Karpas-422 (cell line): ENCODE data around the gene PYDC2. TPM values are rescaled to one million over a fixed set of nuclear protein-coding genes. Genes with fewer than 3 reads are reported as not detected.

Experiments used
- DNase-seq: peaks from one replicate; pipeline ENCODE4 v3.0.0-alpha.2; 2015
- H2AFZ ChIP-seq: fragments of 200-600 bp; sonication (generic); 2 replicates; pipeline ENCODE4 v1.6.1; 2014; ENCODE audit warnings: antibody characterized with exemption, low read length, mixed read lengths
- H3K27ac ChIP-seq: fragments of 200-600 bp; sonication (generic); 2 replicates; pipeline ENCODE4 v1.5.1; 2014; ENCODE audit warnings: mild to moderate bottlenecking, low read length, moderate library complexity
- H3K27me3 ChIP-seq: fragments of 200-600 bp; sonication (generic); 2 replicates; pipeline ENCODE4 v1.6.1; 2014; ENCODE audit warnings: low read length, mixed read lengths
- H3K36me3 ChIP-seq: fragments of 200-600 bp; sonication (generic); 2 replicates; pipeline ENCODE4 v1.6.1; 2014; ENCODE audit warnings: low read length, mixed read lengths; ENCODE audit not compliant: insufficient read depth
- H3K4me1 ChIP-seq: fragments of 200-600 bp; sonication (generic); 2 replicates; pipeline ENCODE4 v1.6.1; 2014; ENCODE audit warnings: mild to moderate bottlenecking, low read length, mixed read lengths
- H3K4me2 ChIP-seq: fragments of 200-600 bp; sonication (generic); 2 replicates; pipeline ENCODE4 v1.6.1; 2014; ENCODE audit warnings: low read length, low read depth, mild to moderate bottlenecking; ENCODE audit not compliant: poor library complexity, severe bottlenecking
- H3K4me3 ChIP-seq: fragments of 200-600 bp; sonication (generic); 2 replicates; pipeline ENCODE4 v1.5.1; 2014; ENCODE audit warnings: mild to moderate bottlenecking, antibody characterized with exemption, low read length, mixed read lengths
- H3K79me2 ChIP-seq: fragments of 200-600 bp; sonication (generic); 2 replicates; pipeline ENCODE4 v1.6.1; 2014; ENCODE audit warnings: mild to moderate bottlenecking, low read length, mixed read lengths
- H3K9ac ChIP-seq: fragments of 200-600 bp; sonication (generic); 2 replicates; pipeline ENCODE4 v1.6.0; 2014; ENCODE audit warnings: low read length
- H3K9me2 ChIP-seq: fragments of 200-600 bp; sonication (generic), shearing (Covaris generic); replicated peaks from 2 replicates; pipeline ENCODE4 v1.6.0; 2014; ENCODE audit warnings: mild to moderate bottlenecking, low read length, moderate library complexity; ENCODE audit not compliant: insufficient read depth
- H3K9me3 ChIP-seq: fragments of 300-700, 200-600 bp; sonication (generic); 2 replicates; pipeline ENCODE4 v1.6.1; 2014; ENCODE audit warnings: low read length, mixed read lengths
- H4K20me1 ChIP-seq: fragments of 200-600 bp; sonication (generic); 2 replicates; pipeline ENCODE4 v1.6.1; 2014; ENCODE audit warnings: mild to moderate bottlenecking, antibody characterized with exemption, low read length, low read depth; ENCODE audit not compliant: insufficient read depth
- total RNA-seq: library from RNA; depleted of rRNA; stranded (reverse); fragments of >200 nt; shearing (Covaris generic); gene quantifications from 2 replicates; pipeline ENCODE4 v1.2.3, GENCODE V29; 2014; ENCODE audit warnings: low replicate concordance

The PYDC2 gene
- total RNA-seq, 1 experiment from 2014 or later = not detected

DNA sequence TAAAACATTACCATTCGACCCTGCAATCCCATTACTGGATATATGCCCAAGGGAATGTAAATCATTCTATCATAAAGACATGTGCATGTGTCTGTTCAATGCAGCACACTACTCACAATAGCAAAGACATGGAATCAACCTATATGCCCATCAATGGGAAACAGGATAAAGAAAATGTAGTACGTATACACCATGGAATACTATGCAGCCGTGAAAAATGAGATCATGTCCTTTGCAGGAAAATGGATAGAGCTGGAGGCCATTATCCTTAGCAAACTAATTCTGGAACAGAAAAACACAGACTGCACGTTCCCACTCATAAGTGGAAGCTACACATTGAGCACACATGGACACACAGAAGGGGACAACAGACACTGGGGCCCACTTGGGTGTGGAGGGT lies 20.4 kb upstream of the PYDC2 start:
- H4K20me1 ChIP-seq = no peaks in the 10 kb centered on the region
- no peaks in the 10 kb centered on the region for H3K79me2 ChIP-seq
- no peak overlapping the region for H2AFZ ChIP-seq
- no peaks in the 10 kb centered on the region for H3K4me1 ChIP-seq
- no peaks in the 10 kb centered on the region for H3K27me3 ChIP-seq
- H3K9me3 ChIP-seq = peaks cover 7% of the 10 kb centered on the region; the same call in 1 of the 2 replicates
- H3K36me3 ChIP-seq = no peaks in the 10 kb centered on the region
- no peak overlapping the region for H3K4me2 ChIP-seq
- H3K4me3 ChIP-seq = no peak overlapping the region
- no peak for DNase-seq
- no peak overlapping the region for H3K9ac ChIP-seq
- no peak overlapping the region for H3K27ac ChIP-seq
- H3K9me2 ChIP-seq = peaks cover 2% of the 10 kb centered on the region; the same call in 1 of the 2 replicates

DNA sequence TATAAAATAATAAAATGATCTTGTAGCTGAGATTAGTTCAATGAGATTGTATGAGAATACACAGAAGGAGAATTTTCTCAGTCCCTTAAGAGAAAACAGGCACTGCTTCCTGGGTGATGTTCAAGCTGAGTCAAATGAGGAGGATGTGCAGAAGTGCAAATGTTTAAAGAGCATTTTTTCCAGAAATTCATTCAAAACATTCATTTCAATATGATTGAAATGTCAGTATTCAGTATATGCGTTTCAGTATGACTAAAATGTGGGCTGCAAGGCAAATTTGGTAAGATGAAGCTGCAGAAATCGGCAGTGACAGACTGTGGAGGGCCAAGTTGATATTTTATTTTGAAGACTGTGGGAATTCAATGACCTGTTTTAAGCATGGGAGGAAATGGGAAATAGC lies 19.3 kb upstream of the PYDC2 start:
- Histone ChIP-seq H3K9me3 (peaks cover 12% of the 10 kb centered on the region), H3K79me2 (no peaks in the 10 kb centered on the region)
- no peak for DNase-seq

DNA sequence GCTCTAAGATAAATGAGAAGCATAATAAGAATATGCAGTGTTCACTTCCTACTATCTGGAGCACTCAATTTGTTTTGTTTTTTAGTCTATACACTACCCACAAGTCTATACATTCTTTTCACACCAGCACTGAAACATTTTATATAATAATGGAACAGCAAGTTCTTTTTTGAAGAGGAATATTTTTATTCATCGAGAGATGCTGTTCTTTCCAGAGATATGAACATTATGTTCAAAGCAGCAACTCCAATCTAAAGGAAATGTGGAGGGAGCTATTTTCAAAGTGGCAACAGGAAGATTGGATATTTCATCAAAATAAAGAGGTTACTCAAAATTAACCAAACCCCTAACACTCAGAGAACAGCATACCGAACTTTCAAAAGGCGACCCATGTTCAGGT lies 16.4 kb upstream of the PYDC2 start:
- Histone ChIP-seq H3K9ac (no peak overlapping the region), H3K36me3 (no peaks in the 10 kb centered on the region), H3K9me3 (peaks cover 23% of the 10 kb centered on the region), H4K20me1 (no peaks in the 10 kb centered on the region), H3K79me2 (no peaks in the 10 kb centered on the region), H3K9me2 (no peaks in the 10 kb centered on the region), H3K4me3 (no peak overlapping the region), H3K27ac (no peak overlapping the region), H3K27me3 (no peaks in the 10 kb centered on the region), H3K4me2 (no peak overlapping the region), H2AFZ (no peak overlapping the region), H3K4me1 (no peaks in the 10 kb centered on the region)
- no peak for DNase-seq

More for the DNA sequence above, 19.3 kb upstream of the PYDC2 start:
- Histone ChIP-seq H2AFZ (no peak overlapping the region), H3K4me3 (no peak overlapping the region), H3K9me2 (no peaks in the 10 kb centered on the region), H3K27me3 (no peaks in the 10 kb centered on the region), H3K9ac (no peak overlapping the region), H3K4me2 (no peak overlapping the region), H3K4me1 (no peaks in the 10 kb centered on the region), H3K36me3 (no peaks in the 10 kb centered on the region), H3K27ac (no peak overlapping the region), H4K20me1 (no peaks in the 10 kb centered on the region)

DNA sequence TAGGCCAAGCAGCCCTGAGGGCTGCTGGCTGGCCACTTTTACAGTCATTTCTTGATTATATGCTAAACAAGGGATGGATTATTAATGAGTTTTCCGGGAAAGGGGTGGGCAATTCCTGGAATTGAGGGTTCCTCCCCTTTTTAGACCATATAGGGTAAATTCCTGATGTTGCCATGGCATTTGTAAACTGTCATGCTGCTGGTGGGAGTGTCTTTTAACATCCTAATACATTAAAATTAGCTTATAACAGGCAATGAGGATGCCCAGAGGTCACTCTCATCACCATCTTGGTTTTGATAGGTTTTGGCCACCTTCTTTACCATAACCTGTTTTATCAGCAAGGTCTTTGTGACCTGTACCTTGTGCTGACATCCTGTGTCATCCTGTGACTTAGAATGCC lies 11.7 kb upstream of the PYDC2 start:
- H3K9ac ChIP-seq = no peak overlapping the region
- no peaks in the 10 kb centered on the region for H3K4me1 ChIP-seq
- H3K79me2 ChIP-seq = no peaks in the 10 kb centered on the region
- DNase-seq = no peak
- H3K4me3 ChIP-seq = no peak overlapping the region
- no peaks in the 10 kb centered on the region for H3K27me3 ChIP-seq
- no peak overlapping the region for H3K4me2 ChIP-seq
- no peaks in the 10 kb centered on the region for H4K20me1 ChIP-seq
- no peaks in the 10 kb centered on the region for H3K9me2 ChIP-seq
- no peaks in the 10 kb centered on the region for H3K36me3 ChIP-seq
- H2AFZ ChIP-seq = no peak overlapping the region
- H3K27ac ChIP-seq = no peak overlapping the region
- peaks cover 49% of the 10 kb centered on the region for H3K9me3 ChIP-seq

DNA sequence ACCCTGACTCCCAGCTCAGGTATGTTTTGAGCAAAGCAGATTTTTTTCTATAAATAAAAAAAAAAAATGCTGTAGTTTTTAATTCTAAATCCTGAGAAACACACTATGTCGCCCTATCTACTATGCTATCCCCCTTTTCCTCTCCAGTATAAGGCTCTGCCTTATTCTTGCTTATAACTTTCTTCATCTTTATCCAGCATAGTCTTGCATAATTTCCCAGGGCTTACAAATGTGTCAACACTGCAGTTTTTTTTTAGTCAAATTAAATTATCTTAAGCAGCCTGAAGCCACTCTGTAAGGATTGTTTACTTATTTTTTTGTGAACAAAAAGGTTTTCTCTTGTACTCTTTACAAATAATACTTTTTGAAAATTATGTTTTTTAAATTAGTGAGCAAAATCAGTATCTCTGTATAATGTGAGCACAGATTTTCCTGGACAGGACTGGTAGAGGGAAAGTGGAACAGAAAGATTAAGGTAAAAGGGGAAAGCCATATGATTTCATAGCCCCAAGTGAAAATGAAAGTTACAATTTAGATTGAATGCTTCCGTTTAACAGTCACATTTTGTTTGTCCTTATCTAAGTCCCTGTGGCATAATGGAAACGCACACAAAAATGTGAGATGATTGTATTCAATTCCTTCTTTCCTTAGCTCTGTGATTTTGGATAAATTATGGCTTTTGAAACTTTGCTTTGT lies 5.6 kb upstream of the PYDC2 start:
- H3K79me2 ChIP-seq = no peaks in the 10 kb centered on the region
- no peaks in the 10 kb centered on the region for H4K20me1 ChIP-seq
- DNase-seq = no peak
- no peak overlapping the region for H3K9ac ChIP-seq
- H3K36me3 ChIP-seq = no peaks in the 10 kb centered on the region
- H3K27ac ChIP-seq = no peak overlapping the region
- no peak overlapping the region for H3K4me3 ChIP-seq
- no peaks in the 10 kb centered on the region for H3K4me1 ChIP-seq
- H3K27me3 ChIP-seq = no peaks in the 10 kb centered on the region
- H3K4me2 ChIP-seq = no peak overlapping the region
- H3K9me3 ChIP-seq = peaks cover 42% of the 10 kb centered on the region
- no peaks in the 10 kb centered on the region for H3K9me2 ChIP-seq
- H2AFZ ChIP-seq = no peak overlapping the region

DNA sequence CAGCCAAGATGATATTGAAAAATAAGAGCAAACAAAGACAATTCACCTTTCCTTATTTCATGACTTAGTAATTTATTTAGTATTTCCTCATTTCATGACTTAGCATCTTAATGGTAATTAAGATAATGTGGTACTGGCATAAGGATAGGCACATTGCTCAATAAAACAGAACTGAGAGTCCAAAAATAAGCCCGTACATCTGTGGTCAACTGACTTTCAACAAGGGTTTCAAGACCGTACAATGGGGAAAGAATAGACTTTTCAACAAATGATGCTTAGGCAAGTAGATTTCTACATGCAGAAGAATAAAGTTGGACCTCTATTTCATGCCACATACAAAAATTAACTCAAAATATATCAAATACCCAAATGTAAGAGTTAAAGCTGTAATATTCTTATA lies 603 bp upstream of the PYDC2 start:
- Histone ChIP-seq H3K4me2 (no peak overlapping the region), H3K36me3 (no peaks in the 10 kb centered on the region), H3K27ac (no peak overlapping the region), H3K9me2 (no peaks in the 10 kb centered on the region), H3K9ac (no peak overlapping the region), H3K27me3 (no peaks in the 10 kb centered on the region), H2AFZ (no peak overlapping the region), H3K4me1 (no peaks in the 10 kb centered on the region), H3K9me3 (peaks cover 13% of the 10 kb centered on the region), H3K4me3 (no peak overlapping the region), H3K79me2 (no peaks in the 10 kb centered on the region), H4K20me1 (no peaks in the 10 kb centered on the region)
- DNase-seq = no peak

DNA sequence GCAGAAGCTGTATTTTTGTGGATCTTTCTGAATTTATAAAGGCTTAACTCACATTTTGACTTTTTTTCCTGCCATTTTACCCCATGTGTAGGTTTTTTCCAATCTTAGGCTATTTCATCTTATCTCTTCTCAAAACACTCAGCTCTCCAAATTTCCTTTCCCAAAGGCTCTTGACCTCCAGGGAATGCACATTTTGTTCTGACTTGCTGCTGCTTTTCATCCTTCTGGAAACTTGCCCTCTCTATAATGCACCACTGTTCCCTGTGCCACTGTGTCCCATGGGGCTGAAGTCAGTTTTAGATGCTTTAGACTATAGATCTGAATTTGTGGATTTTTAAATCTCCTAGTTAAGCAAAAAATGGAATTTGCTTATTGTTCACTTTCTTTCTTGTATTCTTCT lies 9.1 kb downstream of the PYDC2 start:
- Histone ChIP-seq H3K36me3 (no peaks in the 10 kb centered on the region), H4K20me1 (no peaks in the 10 kb centered on the region), H3K9ac (no peak overlapping the region), H3K9me3 (peaks cover 35% of the 10 kb centered on the region), H3K79me2 (no peaks in the 10 kb centered on the region), H3K27ac (no peak overlapping the region), H2AFZ (no peak overlapping the region), H3K27me3 (no peaks in the 10 kb centered on the region), H3K4me2 (no peak overlapping the region), H3K9me2 (no peaks in the 10 kb centered on the region), H3K4me1 (no peaks in the 10 kb centered on the region), H3K4me3 (no peak overlapping the region)
- DNase-seq = no peak

DNA sequence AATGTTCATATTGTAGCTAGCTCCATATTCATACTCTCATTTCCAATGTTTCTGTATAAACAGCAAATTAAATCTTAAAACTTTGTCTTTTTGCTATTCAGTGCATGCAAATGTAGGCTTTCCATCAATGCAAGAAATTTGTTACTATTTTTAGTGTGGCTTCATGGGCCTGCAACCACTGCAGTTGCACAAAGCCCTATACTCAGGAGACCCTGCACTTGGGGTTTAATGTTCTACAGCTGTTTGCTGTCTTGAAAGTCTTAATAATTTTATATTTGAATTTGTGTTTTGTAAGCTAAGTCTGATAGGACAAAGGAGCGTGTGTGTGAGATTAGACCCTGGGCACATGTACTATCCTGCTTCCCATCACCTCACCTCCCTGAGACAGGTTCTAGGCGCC lies 9.6 kb downstream of the PYDC2 start:
- Histone ChIP-seq H3K9me2 (no peaks in the 10 kb centered on the region), H3K27me3 (no peaks in the 10 kb centered on the region), H4K20me1 (no peaks in the 10 kb centered on the region), H3K27ac (no peak overlapping the region), H3K36me3 (no peaks in the 10 kb centered on the region), H3K79me2 (no peaks in the 10 kb centered on the region), H3K4me1 (no peaks in the 10 kb centered on the region), H2AFZ (no peak overlapping the region), H3K9ac (no peak overlapping the region), H3K4me2 (no peak overlapping the region), H3K9me3 (peaks cover 36% of the 10 kb centered on the region), H3K4me3 (no peak overlapping the region)
- no peak for DNase-seq
